Nephron progenitor cell (in vitro differentiated cells): ENCODE measurements around the gene PC.

Experiments used
- DNase-seq: peaks from one replicate; pipeline ENCODE4 v3.0.0; 2021
- H3K27ac Mint-ChIP-seq: 2 replicates; pipeline ENCODE4 v1.8.0; 2021; ENCODE audit warnings: mild to moderate bottlenecking, moderate library complexity, mixed read lengths
- H3K27me3 Mint-ChIP-seq: 2 replicates; pipeline ENCODE4 v1.8.0; 2021; ENCODE audit warnings: mild to moderate bottlenecking, low read depth, mixed read lengths; ENCODE audit not compliant: poor library complexity
- H3K36me3 Mint-ChIP-seq: 2 replicates; pipeline ENCODE4 v1.8.0; 2021; ENCODE audit warnings: low read depth, mixed read lengths
- H3K4me1 Mint-ChIP-seq: 2 replicates; pipeline ENCODE4 v1.8.0; 2021; ENCODE audit warnings: mixed read lengths
- H3K4me3 Mint-ChIP-seq: 2 replicates; pipeline ENCODE4 v1.8.0; 2021; ENCODE audit warnings: mild to moderate bottlenecking, moderate library complexity, mixed read lengths
- H3K9me3 Mint-ChIP-seq: 2 replicates; pipeline ENCODE4 v1.8.0; 2021; ENCODE audit warnings: mild to moderate bottlenecking, moderate library complexity, mixed read lengths
- CTCF ChIP-seq: fragments of 200-600 bp; sonication (generic); IDR thresholded peaks from 2 replicates; pipeline ENCODE4 v1.5.0; 2021; ENCODE audit warnings: antibody characterized with exemption

Gene PC

GRCh38 chr11:66870616-66871520 is 87.3 kb downstream of the PC start:
- Mint-ChIP-seq H3K27me3 (no peaks in the 10 kb centered on the region), H3K9me3 (no peaks in the 10 kb centered on the region), H3K4me1 (peaks cover 27% of the 10 kb centered on the region), H3K4me3 (no peak overlapping the region), H3K27ac (no peak overlapping the region), H3K36me3 (peaks cover 4% of the 10 kb centered on the region)
- no peak for TF ChIP-seq CTCF
- no peak for DNase-seq

- no peak for TF ChIP-seq CTCF
- H3K36me3 Mint-ChIP-seq: peaks cover 4% of the 10 kb centered on the region
- peaks cover 20% of the 10 kb centered on the region for H3K4me1 Mint-ChIP-seq
- no peaks in the 10 kb centered on the region for H3K9me3 Mint-ChIP-seq
- H3K4me3 Mint-ChIP-seq: no peak overlapping the region
- no peak for DNase-seq
- H3K27me3 Mint-ChIP-seq: no peaks in the 10 kb centered on the region
- H3K27ac Mint-ChIP-seq: no peak overlapping the region
These were observed 88.1 kb downstream of the PC start for GRCh38 chr11:66870131-66870530.

DNA sequence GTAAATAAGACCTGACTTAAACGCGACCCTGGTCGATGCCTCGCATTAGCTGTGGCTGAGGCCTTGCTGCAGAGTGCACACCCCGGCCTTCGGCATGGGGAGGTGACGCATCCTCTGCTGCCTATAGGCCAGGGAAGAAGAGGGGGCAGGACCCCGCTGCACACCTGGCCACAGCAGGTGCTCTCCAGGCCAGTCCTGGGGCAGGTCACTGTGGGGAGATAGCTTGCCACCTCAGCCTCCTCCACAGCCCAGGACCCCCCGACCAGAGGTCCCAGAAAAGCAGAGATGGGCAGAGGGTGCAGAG is 88.7 kb downstream of the PC start:
- DNase-seq: no peak

GRCh38 chr11:66868726-66869566 is 89.2 kb downstream of the PC start:
- peaks cover 9% of the 10 kb centered on the region for H3K4me1 Mint-ChIP-seq
- TF ChIP-seq CTCF: peak; percentile 52
- no peaks in the 10 kb centered on the region for H3K27me3 Mint-ChIP-seq
- H3K9me3 Mint-ChIP-seq: no peaks in the 10 kb centered on the region
- peaks cover 4% of the 10 kb centered on the region for H3K36me3 Mint-ChIP-seq
- peak overlapping the region; percentile 38 for H3K27ac Mint-ChIP-seq
- H3K4me3 Mint-ChIP-seq: no peak overlapping the region
- DNase-seq: peak; percentile 74

More for the DNA sequence above, 88.7 kb downstream of the PC start:
- peak overlapping the region; percentile 38 for H3K27ac Mint-ChIP-seq
- H3K4me3 Mint-ChIP-seq: no peak overlapping the region
- peaks cover 14% of the 10 kb centered on the region for H3K4me1 Mint-ChIP-seq
- no peak for TF ChIP-seq CTCF
- H3K36me3 Mint-ChIP-seq: peaks cover 4% of the 10 kb centered on the region
- H3K27me3 Mint-ChIP-seq: no peaks in the 10 kb centered on the region
- no peaks in the 10 kb centered on the region for H3K9me3 Mint-ChIP-seq

GRCh38 chr11:66868082-66868725 is 90.0 kb downstream of the PC start:
- no peak for TF ChIP-seq CTCF
- Mint-ChIP-seq H3K27ac (no peak overlapping the region), H3K9me3 (no peaks in the 10 kb centered on the region), H3K4me1 (peaks cover 9% of the 10 kb centered on the region), H3K4me3 (no peak overlapping the region), H3K27me3 (no peaks in the 10 kb centered on the region), H3K36me3 (peaks cover 4% of the 10 kb centered on the region)
- DNase-seq: no peak
